ENCODE measurements around the gene SELL.
A peak's percentile ranks its signal among the peaks of the same experiment; 100 is the strongest.
"Not testable (repeated sequence)": the region's sequence is repeated elsewhere in the genome, so short reads cannot be mapped to it uniquely, and the experiment has no call there.

The SELL gene

DNA sequence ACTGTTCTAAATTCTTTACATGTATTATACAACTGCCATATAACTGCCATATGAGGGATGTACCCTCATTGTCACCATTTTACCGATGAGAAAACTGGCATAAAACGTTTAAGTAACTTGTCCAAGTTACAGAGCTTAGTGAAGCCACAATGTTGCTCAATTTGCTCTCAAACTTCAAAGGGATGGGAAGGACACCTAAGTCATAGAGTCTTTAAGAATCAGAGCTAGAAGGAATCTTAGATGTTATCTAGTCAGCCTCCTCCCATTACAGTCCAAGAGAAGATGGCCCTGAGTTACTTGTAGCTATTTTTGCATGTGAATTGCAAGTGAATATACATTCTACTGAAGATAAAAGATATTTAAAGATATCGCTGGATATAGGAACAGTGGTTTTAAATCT, 31.7 kb downstream of the SELL start:
- H3K27ac ChIP-seq (ENCODE audit: low read depth, low read length, poor library complexity, severe bottlenecking) = peak overlapping the region; percentile 92
- peaks cover 67% of the 10 kb centered on the region for H3K4me1 ChIP-seq (ENCODE audit: insufficient read depth, low read length, severe bottlenecking)
- no peaks in the 10 kb centered on the region for H3K27me3 ChIP-seq (ENCODE audit: insufficient read depth, low read length)
- no peak overlapping the region for H2AFZ ChIP-seq (ENCODE audit: low read length)
- TF ChIP-seq EZH2 (IDR thresholded peaks at IDR 0.05; ENCODE audit: borderline replicate concordance, low read length) = no peak
- TF ChIP-seq, protein P1, sequence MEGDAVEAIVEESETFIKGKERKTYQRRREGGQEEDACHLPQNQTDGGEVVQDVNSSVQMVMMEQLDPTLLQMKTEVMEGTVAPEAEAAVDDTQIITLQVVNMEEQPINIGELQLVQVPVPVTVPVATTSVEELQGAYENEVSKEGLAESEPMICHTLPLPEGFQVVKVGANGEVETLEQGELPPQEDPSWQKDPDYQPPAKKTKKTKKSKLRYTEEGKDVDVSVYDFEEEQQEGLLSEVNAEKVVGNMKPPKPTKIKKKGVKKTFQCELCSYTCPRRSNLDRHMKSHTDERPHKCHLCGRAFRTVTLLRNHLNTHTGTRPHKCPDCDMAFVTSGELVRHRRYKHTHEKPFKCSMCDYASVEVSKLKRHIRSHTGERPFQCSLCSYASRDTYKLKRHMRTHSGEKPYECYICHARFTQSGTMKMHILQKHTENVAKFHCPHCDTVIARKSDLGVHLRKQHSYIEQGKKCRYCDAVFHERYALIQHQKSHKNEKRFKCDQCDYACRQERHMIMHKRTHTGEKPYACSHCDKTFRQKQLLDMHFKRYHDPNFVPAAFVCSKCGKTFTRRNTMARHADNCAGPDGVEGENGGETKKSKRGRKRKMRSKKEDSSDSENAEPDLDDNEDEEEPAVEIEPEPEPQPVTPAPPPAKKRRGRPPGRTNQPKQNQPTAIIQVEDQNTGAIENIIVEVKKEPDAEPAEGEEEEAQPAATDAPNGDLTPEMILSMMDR (IDR thresholded peaks at IDR 0.05; ENCODE audit: low read length) = no peak
- H3K79me2 ChIP-seq (ENCODE audit: insufficient read depth, low read length) = no peaks in the 10 kb centered on the region
- H3K4me2 ChIP-seq (ENCODE audit: low read length) = peak overlapping the region; percentile 57; the same call in 1 of the 2 replicates
- H3K36me3 ChIP-seq (ENCODE audit: insufficient read depth, low read length) = no peaks in the 10 kb centered on the region
- no peaks in the 10 kb centered on the region for H4K20me1 ChIP-seq (ENCODE audit: insufficient read depth, low read length)
- no peaks in the 10 kb centered on the region for H3K9me3 ChIP-seq (ENCODE audit: low read length)
- H3F3A ChIP-seq (ENCODE audit: insufficient read depth, low read length) = no peaks in the 10 kb centered on the region
- no peak overlapping the region for H3K4me3 ChIP-seq (ENCODE audit: low read depth, low read length, poor library complexity, severe bottlenecking)
- 0 out of 2 replicates have a peak overlapping the region, but pooled peaks have one; percentile 1 for H3K9ac ChIP-seq (ENCODE audit: low read length)
- no peaks in the 10 kb centered on the region for H3K9me2 ChIP-seq (ENCODE audit: low read depth, low read length)

DNA sequence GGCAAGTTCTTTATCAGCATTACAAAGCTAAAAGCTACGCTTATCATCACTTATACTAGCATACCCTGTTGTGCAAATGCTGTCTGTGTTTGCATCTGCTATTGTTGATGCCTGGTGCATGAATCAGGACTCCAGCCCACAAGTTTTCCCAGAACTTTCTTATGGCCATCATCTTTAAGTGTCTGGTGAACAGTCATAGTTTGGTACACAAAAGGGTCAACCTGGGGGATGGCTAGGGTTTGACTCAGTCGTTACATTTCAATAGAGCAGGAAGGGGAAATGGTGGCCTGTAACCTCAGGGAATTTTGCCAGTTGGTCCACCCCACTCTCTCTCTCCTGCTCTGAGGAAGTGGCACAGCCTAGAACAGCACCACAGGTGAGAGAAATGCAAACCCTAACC, 35.4 kb downstream of the SELL start:
- Histone ChIP-seq H4K20me1 (ENCODE audit: insufficient read depth, low read length) (no peaks in the 10 kb centered on the region), H3K9me2 (ENCODE audit: low read depth, low read length) (no peaks in the 10 kb centered on the region), H3F3A (ENCODE audit: insufficient read depth, low read length) (no peaks in the 10 kb centered on the region), H3K9me3 (ENCODE audit: low read length) (no peaks in the 10 kb centered on the region), H3K79me2 (ENCODE audit: insufficient read depth, low read length) (no peaks in the 10 kb centered on the region), H3K36me3 (ENCODE audit: insufficient read depth, low read length) (no peaks in the 10 kb centered on the region), H2AFZ (ENCODE audit: low read length) (no peak overlapping the region), H3K27me3 (ENCODE audit: insufficient read depth, low read length) (no peaks in the 10 kb centered on the region), H3K4me3 (ENCODE audit: low read depth, low read length, poor library complexity, severe bottlenecking) (no peak overlapping the region), H3K4me1 (ENCODE audit: insufficient read depth, low read length, severe bottlenecking) (peaks cover 41% of the 10 kb centered on the region), H3K9ac (ENCODE audit: low read length) (no peak overlapping the region), H3K4me2 (ENCODE audit: low read length) (no peak overlapping the region), H3K27ac (ENCODE audit: low read depth, low read length, poor library complexity, severe bottlenecking) (no peak overlapping the region)
- no peak for TF ChIP-seq EZH2 (IDR thresholded peaks at IDR 0.05; ENCODE audit: borderline replicate concordance, low read length)
- TF ChIP-seq, protein P1 (IDR thresholded peaks at IDR 0.05; ENCODE audit: low read length) = no peak

DNA sequence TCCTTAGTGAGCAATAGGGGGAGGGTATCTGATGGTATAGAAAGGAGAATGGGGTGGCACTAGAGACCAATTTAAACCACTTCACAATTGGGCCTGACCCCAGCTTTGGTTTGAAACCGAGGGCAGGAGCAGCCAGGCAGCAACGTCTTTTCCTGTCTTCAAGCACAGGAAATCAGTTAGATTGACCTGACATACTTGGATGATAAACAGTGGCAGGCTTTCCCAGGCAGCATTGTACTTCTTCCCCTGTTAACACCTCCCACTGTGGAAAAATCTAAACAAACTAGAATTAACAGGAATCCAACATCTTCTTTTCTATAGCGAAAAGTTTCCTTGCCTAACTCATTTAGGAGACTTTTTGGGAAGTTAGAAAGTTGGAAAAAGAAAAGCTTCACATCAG, 40.6 kb downstream of the SELL start:
- Histone ChIP-seq H3K27me3 (ENCODE audit: insufficient read depth, low read length) (no peaks in the 10 kb centered on the region), H4K20me1 (ENCODE audit: insufficient read depth, low read length) (no peaks in the 10 kb centered on the region), H2AFZ (ENCODE audit: low read length) (no peak overlapping the region), H3K4me2 (ENCODE audit: low read length) (no peak overlapping the region), H3K9ac (ENCODE audit: low read length) (no peak overlapping the region), H3K36me3 (ENCODE audit: insufficient read depth, low read length) (no peaks in the 10 kb centered on the region), H3K9me3 (ENCODE audit: low read length) (no peaks in the 10 kb centered on the region), H3K27ac (ENCODE audit: low read depth, low read length, poor library complexity, severe bottlenecking) (no peak overlapping the region), H3K4me3 (ENCODE audit: low read depth, low read length, poor library complexity, severe bottlenecking) (no peak overlapping the region), H3K4me1 (ENCODE audit: insufficient read depth, low read length, severe bottlenecking) (peaks cover 4% of the 10 kb centered on the region), H3F3A (ENCODE audit: insufficient read depth, low read length) (no peaks in the 10 kb centered on the region), H3K9me2 (ENCODE audit: low read depth, low read length) (no peaks in the 10 kb centered on the region), H3K79me2 (ENCODE audit: insufficient read depth, low read length) (no peaks in the 10 kb centered on the region)
- TF ChIP-seq, protein P1 (IDR thresholded peaks at IDR 0.05; ENCODE audit: low read length) = no peak
- TF ChIP-seq EZH2 (IDR thresholded peaks at IDR 0.05; ENCODE audit: borderline replicate concordance, low read length) = no peak

DNA sequence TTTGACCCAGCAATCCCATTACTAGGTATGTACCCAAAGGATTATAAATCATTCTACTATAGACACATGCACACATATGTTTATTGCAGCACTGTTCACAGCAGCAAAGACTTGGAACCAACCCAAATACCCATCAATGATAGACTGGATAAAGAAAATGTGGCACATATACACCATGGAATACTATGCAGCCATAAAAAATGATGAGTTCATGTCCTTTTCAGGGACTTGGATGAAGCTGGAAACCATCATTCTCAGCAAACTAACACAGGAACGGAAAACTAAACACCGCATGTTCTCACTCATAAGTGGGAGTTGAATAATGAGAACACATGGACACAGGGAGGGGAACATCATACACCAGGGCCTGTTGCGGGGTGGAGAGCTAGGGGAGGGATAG, 41.2 kb downstream of the SELL start:
- H3K27me3 ChIP-seq (ENCODE audit: insufficient read depth, low read length); H3K9me2 ChIP-seq (ENCODE audit: low read depth, low read length); H4K20me1 ChIP-seq (ENCODE audit: insufficient read depth, low read length); H3K9ac ChIP-seq (ENCODE audit: low read length); H3K79me2 ChIP-seq (ENCODE audit: insufficient read depth, low read length); H3K4me3 ChIP-seq (ENCODE audit: low read depth, low read length, poor library complexity, severe bottlenecking); H3K36me3 ChIP-seq (ENCODE audit: insufficient read depth, low read length); H3F3A ChIP-seq (ENCODE audit: insufficient read depth, low read length); H3K27ac ChIP-seq (ENCODE audit: low read depth, low read length, poor library complexity, severe bottlenecking); H3K9me3 ChIP-seq (ENCODE audit: low read length); H3K4me2 ChIP-seq (ENCODE audit: low read length); H2AFZ ChIP-seq (ENCODE audit: low read length); H3K4me1 ChIP-seq (ENCODE audit: insufficient read depth, low read length, severe bottlenecking): not testable (repeated sequence)

DNA sequence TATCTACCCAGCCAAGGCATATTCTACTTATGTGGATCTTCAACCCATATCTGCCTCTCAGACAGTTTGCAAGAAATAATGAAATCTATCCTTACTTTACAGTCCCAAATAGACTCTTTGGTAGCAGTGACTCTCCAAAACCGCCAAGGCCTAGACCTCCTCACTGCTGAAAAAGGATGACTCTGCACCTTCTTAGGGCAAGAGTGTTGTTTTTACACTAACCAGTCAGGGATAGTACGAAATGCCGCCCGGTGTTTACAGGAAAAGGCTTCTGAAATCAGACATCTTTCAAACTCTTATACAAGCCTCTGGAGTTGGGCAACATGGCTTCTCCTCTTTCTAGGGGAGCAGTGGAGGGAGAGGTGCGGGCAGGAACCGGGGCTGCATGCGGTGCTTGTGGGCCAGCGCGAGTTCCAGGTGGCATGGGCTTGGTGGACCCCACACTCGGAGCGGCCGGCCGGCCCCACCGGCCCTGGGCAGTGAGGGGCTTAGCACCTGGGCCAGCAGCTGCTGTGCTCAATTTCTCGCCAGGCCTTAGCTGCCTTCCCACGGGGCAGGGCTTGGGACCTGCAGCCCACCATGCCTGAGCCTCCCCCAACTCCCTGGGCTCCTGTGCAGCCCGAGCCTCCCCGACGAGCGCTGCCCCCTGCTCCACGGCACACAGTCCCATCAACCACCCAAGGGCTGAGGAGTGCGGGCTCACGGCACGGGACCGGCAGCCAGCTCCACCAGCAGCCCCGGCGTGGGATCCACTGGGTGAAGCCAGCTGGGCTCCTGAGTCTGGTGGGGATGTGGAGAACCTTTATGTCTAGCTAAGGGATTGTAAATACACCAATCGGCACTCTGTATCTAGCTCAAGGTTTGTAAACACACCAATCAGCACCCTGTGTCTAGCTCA, 43.5 kb downstream of the SELL start:
- H3K36me3 ChIP-seq (ENCODE audit: insufficient read depth, low read length); H3K9me2 ChIP-seq (ENCODE audit: low read depth, low read length); H3K79me2 ChIP-seq (ENCODE audit: insufficient read depth, low read length); H2AFZ ChIP-seq (ENCODE audit: low read length); H3K27me3 ChIP-seq (ENCODE audit: insufficient read depth, low read length); H4K20me1 ChIP-seq (ENCODE audit: insufficient read depth, low read length); H3F3A ChIP-seq (ENCODE audit: insufficient read depth, low read length); H3K4me1 ChIP-seq (ENCODE audit: insufficient read depth, low read length, severe bottlenecking); H3K9me3 ChIP-seq (ENCODE audit: low read length); H3K27ac ChIP-seq (ENCODE audit: low read depth, low read length, poor library complexity, severe bottlenecking); H3K4me3 ChIP-seq (ENCODE audit: low read depth, low read length, poor library complexity, severe bottlenecking); H3K9ac ChIP-seq (ENCODE audit: low read length); H3K4me2 ChIP-seq (ENCODE audit: low read length): not testable (repeated sequence)
